ENCODE measurements around the gene PIP4K2A.
"Not testable (repeated sequence)": the region's sequence is repeated elsewhere in the genome, so short reads cannot be mapped to it uniquely, and the experiment has no call there.

PIP4K2A gene

DNA sequence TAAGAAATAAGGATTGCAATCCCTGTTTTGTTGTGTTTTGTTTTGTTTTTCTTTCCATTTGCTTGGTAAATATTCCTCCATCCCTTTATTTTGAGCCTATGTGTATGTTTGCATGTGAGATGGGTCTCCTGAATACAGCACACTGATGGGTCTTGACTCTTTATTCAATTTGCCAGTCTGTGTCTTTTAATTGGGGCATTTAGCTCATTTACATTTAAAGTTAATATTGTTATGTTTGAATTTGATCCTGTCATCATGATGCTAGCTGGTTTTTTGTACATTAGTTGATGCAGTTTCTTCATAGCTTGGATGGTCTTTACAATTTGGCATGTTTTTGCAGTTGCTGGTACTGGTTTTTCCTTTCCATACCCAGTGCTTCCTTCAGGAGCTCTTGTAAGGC lies 190.0 kb downstream of the PIP4K2A start:
- H3K23ac ChIP-seq (ENCODE audit: low read length); DNase-seq; H4K12ac ChIP-seq (ENCODE audit: low read depth, low read length); H2BK12ac ChIP-seq (ENCODE audit: low read length); H3K27ac ChIP-seq (ENCODE audit: low read depth, low read length); H3K79me2 ChIP-seq (ENCODE audit: control insufficient read depth, insufficient read depth, low read length, poor library complexity); H3K18ac ChIP-seq (ENCODE audit: low read length); H2BK5ac ChIP-seq (ENCODE audit: low read depth, low read length, poor library complexity); H3K4me2 ChIP-seq (ENCODE audit: low read length); H3K4me1 ChIP-seq (ENCODE audit: control insufficient read depth in 1 of 2, insufficient read depth in 2 of 2, low read length in 2 of 2); H2BK120ac ChIP-seq (ENCODE audit: insufficient read depth, low read length, poor library complexity); H3K27me3 ChIP-seq (ENCODE audit: insufficient read depth, low read length); H3K36me3 ChIP-seq (ENCODE audit: control insufficient read depth in 1 of 2, insufficient read depth in 2 of 2, low read length in 2 of 2); H3K79me1 ChIP-seq (ENCODE audit: low read length); H3K9ac ChIP-seq (ENCODE audit: low read length); H2AK5ac ChIP-seq (ENCODE audit: low read length); H3K4me3 ChIP-seq (ENCODE audit: low read depth, low read length); H3K4ac ChIP-seq (ENCODE audit: low read depth, low read length); H3K9me3 ChIP-seq (ENCODE audit: insufficient read depth, low read depth, low read length); H3K14ac ChIP-seq (ENCODE audit: low read length); H4K91ac ChIP-seq (ENCODE audit: low read depth, low read length); H4K8ac ChIP-seq (ENCODE audit: low read depth, low read length); H2AFZ ChIP-seq (ENCODE audit: insufficient read depth, low read length, poor library complexity): not testable (repeated sequence)

DNA sequence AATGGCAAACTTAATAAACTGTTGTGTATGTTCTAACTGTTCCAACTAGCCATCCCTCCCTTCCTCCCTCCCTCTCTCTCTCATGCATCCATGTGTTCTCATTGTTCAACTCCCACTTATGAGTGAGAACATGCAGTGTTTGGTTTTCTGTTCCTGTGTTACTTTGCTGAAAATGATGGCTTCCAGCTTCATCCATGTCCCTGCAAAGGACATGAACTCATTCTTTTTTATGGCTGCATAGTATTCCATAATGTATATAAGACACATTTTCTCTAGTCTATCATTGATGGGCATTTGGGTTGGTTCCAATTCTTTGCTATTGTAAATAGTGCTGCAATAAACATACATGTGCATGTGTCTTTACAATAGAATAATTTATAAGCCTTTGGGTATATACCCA lies 193.7 kb downstream of the PIP4K2A start:
- H3K9me3 ChIP-seq (ENCODE audit: insufficient read depth, low read depth, low read length); H3K4me1 ChIP-seq (ENCODE audit: control insufficient read depth in 1 of 2, insufficient read depth in 2 of 2, low read length in 2 of 2); H3K79me1 ChIP-seq (ENCODE audit: low read length); H2AK5ac ChIP-seq (ENCODE audit: low read length); DNase-seq; H3K18ac ChIP-seq (ENCODE audit: low read length); H3K14ac ChIP-seq (ENCODE audit: low read length); H3K23ac ChIP-seq (ENCODE audit: low read length); H3K27me3 ChIP-seq (ENCODE audit: insufficient read depth, low read length); H4K12ac ChIP-seq (ENCODE audit: low read depth, low read length); H4K91ac ChIP-seq (ENCODE audit: low read depth, low read length); H3K79me2 ChIP-seq (ENCODE audit: control insufficient read depth, insufficient read depth, low read length, poor library complexity); H3K27ac ChIP-seq (ENCODE audit: low read depth, low read length); H2BK5ac ChIP-seq (ENCODE audit: low read depth, low read length, poor library complexity); H2AFZ ChIP-seq (ENCODE audit: insufficient read depth, low read length, poor library complexity); H3K36me3 ChIP-seq (ENCODE audit: control insufficient read depth in 1 of 2, insufficient read depth in 2 of 2, low read length in 2 of 2); H3K4me2 ChIP-seq (ENCODE audit: low read length); H3K4ac ChIP-seq (ENCODE audit: low read depth, low read length); H4K8ac ChIP-seq (ENCODE audit: low read depth, low read length); H2BK120ac ChIP-seq (ENCODE audit: insufficient read depth, low read length, poor library complexity); H3K4me3 ChIP-seq (ENCODE audit: low read depth, low read length); H3K9ac ChIP-seq (ENCODE audit: low read length); H2BK12ac ChIP-seq (ENCODE audit: low read length): not testable (repeated sequence)

DNA sequence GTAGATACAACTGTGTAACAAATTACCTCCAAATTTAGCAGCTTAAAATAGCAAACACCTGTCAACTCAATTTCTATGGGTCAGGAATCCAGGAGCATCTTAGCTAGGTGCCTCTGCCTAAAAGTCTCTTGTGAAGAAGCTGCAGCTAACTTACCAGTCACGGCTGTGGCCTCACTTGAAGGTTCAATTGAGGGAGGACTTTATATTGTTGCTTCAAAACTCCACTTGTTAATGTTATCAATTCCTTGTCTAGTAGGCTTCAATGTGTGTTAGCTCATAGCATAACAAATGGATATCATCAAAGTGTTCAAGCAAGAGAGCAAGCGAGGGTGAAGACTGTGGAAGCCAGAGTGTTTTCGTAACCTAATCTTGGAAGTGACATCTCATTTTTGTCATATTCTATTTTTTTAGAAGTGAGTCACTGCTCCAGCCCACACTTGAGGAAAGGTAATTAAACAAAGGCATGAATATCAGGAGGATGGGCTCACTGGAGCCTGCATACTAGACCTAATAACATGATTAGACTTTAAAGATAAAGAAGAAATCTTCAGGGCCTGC lies 196.1 kb downstream of the PIP4K2A start:
- no peak overlapping the region for H2BK5ac ChIP-seq (ENCODE audit: low read depth, low read length, poor library complexity)
- H4K91ac ChIP-seq (ENCODE audit: low read depth, low read length) = no peak overlapping the region
- H3K18ac ChIP-seq (ENCODE audit: low read length) = no peak overlapping the region
- H3K4me3 ChIP-seq (ENCODE audit: low read depth, low read length) = no peak overlapping the region
- no CpG with 5 or more reads among the region's 3 CpGs for WGBS (ENCODE audit: extremely low coverage, insufficient coverage, insufficient read length)
- no peak overlapping the region for H2BK12ac ChIP-seq (ENCODE audit: low read length)
- H2AFZ ChIP-seq (ENCODE audit: insufficient read depth, low read length, poor library complexity) = no peak overlapping the region
- DNase-seq = peak; percentile 54 to 81
- H3K79me2 ChIP-seq (ENCODE audit: control insufficient read depth, insufficient read depth, low read length, poor library complexity) = no peaks in the 10 kb centered on the region
- H2BK120ac ChIP-seq (ENCODE audit: insufficient read depth, low read length, poor library complexity) = no peak overlapping the region
- no peaks in the 10 kb centered on the region for H3K36me3 ChIP-seq (ENCODE audit: control insufficient read depth in 1 of 2, insufficient read depth in 2 of 2, low read length in 2 of 2)
- no peak overlapping the region for H4K12ac ChIP-seq (ENCODE audit: low read depth, low read length)
- no peak overlapping the region for H3K23ac ChIP-seq (ENCODE audit: low read length)
- no peak overlapping the region for H2AK5ac ChIP-seq (ENCODE audit: low read length)
- H3K4me2 ChIP-seq (ENCODE audit: low read length) = no peak overlapping the region
- no peaks in the 10 kb centered on the region for H3K27me3 ChIP-seq (ENCODE audit: insufficient read depth, low read length)
- no peak overlapping the region for H3K4ac ChIP-seq (ENCODE audit: low read depth, low read length)
- H3K79me1 ChIP-seq (ENCODE audit: low read length) = no peaks in the 10 kb centered on the region
- no peaks in the 10 kb centered on the region for H3K9me3 ChIP-seq (ENCODE audit: insufficient read depth, low read depth, low read length)
- H3K14ac ChIP-seq (ENCODE audit: low read length) = no peak overlapping the region
- no peak overlapping the region for H4K8ac ChIP-seq (ENCODE audit: low read depth, low read length)
- H3K4me1 ChIP-seq (ENCODE audit: control insufficient read depth in 1 of 2, insufficient read depth in 2 of 2, low read length in 2 of 2) = peaks cover 2 to 3% of the 10 kb centered on the region in 2 experiments
- H3K27ac ChIP-seq (ENCODE audit: low read depth, low read length) = no peak overlapping the region
- no peak overlapping the region for H3K9ac ChIP-seq (ENCODE audit: low read length)

DNA sequence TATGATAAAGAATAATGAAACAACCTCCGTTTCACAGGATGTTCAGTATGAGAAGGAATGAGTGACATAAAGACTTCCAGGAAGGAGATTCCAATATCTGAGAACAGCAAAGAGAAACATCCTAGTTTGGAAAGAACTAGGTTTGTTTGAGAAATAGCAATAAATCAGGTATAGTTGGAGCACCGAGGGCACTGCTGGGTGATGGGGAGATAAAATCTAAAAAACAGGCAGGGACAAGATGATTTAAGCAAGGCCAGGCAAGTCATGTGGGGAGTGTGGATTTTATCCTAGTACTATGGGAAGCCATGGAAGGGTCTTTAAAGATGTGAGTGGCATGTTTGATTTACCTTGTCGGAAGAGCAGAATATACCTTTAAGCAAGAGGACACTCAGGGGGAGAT lies 199.4 kb downstream of the PIP4K2A start:
- H3K79me1 ChIP-seq (ENCODE audit: low read length) = no peaks in the 10 kb centered on the region
- no peak overlapping the region for H2AK5ac ChIP-seq (ENCODE audit: low read length)
- no peak overlapping the region for H2BK120ac ChIP-seq (ENCODE audit: insufficient read depth, low read length, poor library complexity)
- peaks cover 2 to 3% of the 10 kb centered on the region in 2 experiments for H3K4me1 ChIP-seq (ENCODE audit: control insufficient read depth in 1 of 2, insufficient read depth in 2 of 2, low read length in 2 of 2)
- no peak overlapping the region for H3K9ac ChIP-seq (ENCODE audit: low read length)
- no peak overlapping the region for H3K23ac ChIP-seq (ENCODE audit: low read length)
- H3K4me3 ChIP-seq (ENCODE audit: low read depth, low read length) = no peak overlapping the region
- no peak overlapping the region for H3K4me2 ChIP-seq (ENCODE audit: low read length)
- H4K12ac ChIP-seq (ENCODE audit: low read depth, low read length) = no peak overlapping the region
- H3K14ac ChIP-seq (ENCODE audit: low read length) = no peak overlapping the region
- H2AFZ ChIP-seq (ENCODE audit: insufficient read depth, low read length, poor library complexity) = no peak overlapping the region
- no peak overlapping the region for H3K27ac ChIP-seq (ENCODE audit: low read depth, low read length)
- no peaks in the 10 kb centered on the region for H3K79me2 ChIP-seq (ENCODE audit: control insufficient read depth, insufficient read depth, low read length, poor library complexity)
- H3K9me3 ChIP-seq (ENCODE audit: insufficient read depth, low read depth, low read length) = no peaks in the 10 kb centered on the region
- WGBS (ENCODE audit: extremely low coverage, insufficient coverage, insufficient read length) = no CpG with 5 or more reads among the region's 3 CpGs
- no peak for DNase-seq
- no peak overlapping the region for H4K91ac ChIP-seq (ENCODE audit: low read depth, low read length)
- H3K27me3 ChIP-seq (ENCODE audit: insufficient read depth, low read length) = no peaks in the 10 kb centered on the region
- no peak overlapping the region for H3K4ac ChIP-seq (ENCODE audit: low read depth, low read length)
- H3K18ac ChIP-seq (ENCODE audit: low read length) = no peak overlapping the region
- no peaks in the 10 kb centered on the region for H3K36me3 ChIP-seq (ENCODE audit: control insufficient read depth in 1 of 2, insufficient read depth in 2 of 2, low read length in 2 of 2)
- no peak overlapping the region for H2BK5ac ChIP-seq (ENCODE audit: low read depth, low read length, poor library complexity)
- no peak overlapping the region for H2BK12ac ChIP-seq (ENCODE audit: low read length)
- no peak overlapping the region for H4K8ac ChIP-seq (ENCODE audit: low read depth, low read length)

Measured in trophoblast cell (in vitro differentiated cells and primary cell).